Stomach (tissue), 4 donors: Measurements from ENCODE around the gene RBKS.

ENCODE experiments used
- CTCF ChIP-seq, 7 experiments: fragments of 450-650 bp in 4 of 7; fragments of 200-600 bp in 3 of 7; sonication (generic) in 3 of 7; IDR thresholded peaks; one replicate each; pipeline ENCODE4 v1.5.1; 2016 to 2019; ENCODE audit warnings: antibody characterized with exemption in 7 of 7, control low read depth in 2 of 7, mild to moderate bottlenecking in 1 of 7
- POLR2A ChIP-seq, 4 donors: fragments of 450-650 bp; IDR thresholded peaks; one replicate each; pipeline ENCODE4 v1.6.1; 2016; ENCODE audit warnings: antibody characterized with exemption in 4 of 4, control low read depth in 2 of 4, mild to moderate bottlenecking in 1 of 4, moderate library complexity in 1 of 4
- POLR2AphosphoS5 ChIP-seq, 3 donors: sonication (generic); formaldehyde crosslinking; IDR thresholded peaks; one replicate each; pipeline ENCODE4 v1.6.1; 2016; ENCODE audit warnings: antibody characterized with exemption in 3 of 3

GRCh38 chr2:27842894-27843293 lies 47.3 kb downstream of the RBKS start:
- TF ChIP-seq CTCF (IDR thresholded peaks at IDR 0.05) (no peak), POLR2A (IDR thresholded peaks at IDR 0.05) (no peak), POLR2AphosphoS5 (IDR thresholded peaks at IDR 0.05) (no peak)
